HCT116 (cell line): ENCODE data around the gene PKN3.

Experiments used
- ATF3 ChIP-seq: IDR thresholded peaks from 2 replicates; pipeline ENCODE4 v1.6.1; 2012
- CBX3 ChIP-seq: IDR thresholded peaks from 2 replicates; pipeline ENCODE4 v1.6.1; 2012; ENCODE audit warnings: low read depth
- EZH2 ChIP-seq: fragments of 200-600 bp; sonication (generic); IDR thresholded peaks from 2 replicates; pipeline ENCODE4 v1.6.1; 2017; ENCODE audit warnings: antibody characterized with exemption, mixed run types
- EZH2phosphoT487 ChIP-seq: fragments of 200-600 bp; IDR thresholded peaks from 2 replicates; pipeline ENCODE4 v1.6.1; 2018; ENCODE audit warnings: antibody characterized with exemption, borderline replicate concordance
- FOSL1 ChIP-seq: IDR thresholded peaks from 2 replicates; pipeline ENCODE4 v1.6.1; 2012; ENCODE audit warnings: low read depth
- POLR2A ChIP-seq: IDR thresholded peaks from 2 replicates; pipeline ENCODE4 v1.7.0; 2011; ENCODE audit warnings: borderline replicate concordance; ENCODE audit not compliant: insufficient read depth, insufficient read length; ENCODE audit errors: extremely low read depth
- RAD21 ChIP-seq: IDR thresholded peaks from 2 replicates; pipeline ENCODE4 v1.6.1; 2012; ENCODE audit warnings: low read depth, mild to moderate bottlenecking
- SRF ChIP-seq: IDR thresholded peaks from 2 replicates; pipeline ENCODE4 v1.6.1; 2012; ENCODE audit warnings: low read depth
- YY1 ChIP-seq: IDR thresholded peaks from 2 replicates; pipeline ENCODE4 v1.6.1; 2011; ENCODE audit warnings: low read length, low read depth, moderate library complexity, mild to moderate bottlenecking; ENCODE audit not compliant: insufficient replicate concordance; ENCODE audit errors: extremely low read depth
- ZFX ChIP-seq: fragments of 450-650 bp; IDR thresholded peaks from 2 replicates; pipeline ENCODE4 v1.6.1; 2017
- ZNF274 ChIP-seq: fragments of 200-500 bp; sonication (Bioruptor generic); IDR thresholded peaks from 2 replicates; pipeline ENCODE4 v1.6.1; 2014; ENCODE audit warnings: mild to moderate bottlenecking, low read depth, low read length, inconsistent platforms
- TF ChIP-seq, protein P1 (sequence below), 3 experiments: fragments of 200-600 bp in 1 of 3; sonication (generic) in 1 of 3; IDR thresholded peaks in 2 of 3; conservative IDR thresholded peaks in 1 of 3; 2 replicates each; pipeline ENCODE4 v1.5.1; 2012 to 2017; ENCODE audit warnings: low read depth in 2 of 3, low read length in 2 of 3, antibody characterized with exemption in 1 of 3, borderline replicate concordance in 1 of 3, control low read depth in 1 of 3, mild to moderate bottlenecking in 1 of 3, mixed read lengths in 1 of 3, mixed run types in 1 of 3, moderate library complexity in 1 of 3; ENCODE audit not compliant: insufficient read depth in 1 of 3

- TF ChIP-seq, protein P1, sequence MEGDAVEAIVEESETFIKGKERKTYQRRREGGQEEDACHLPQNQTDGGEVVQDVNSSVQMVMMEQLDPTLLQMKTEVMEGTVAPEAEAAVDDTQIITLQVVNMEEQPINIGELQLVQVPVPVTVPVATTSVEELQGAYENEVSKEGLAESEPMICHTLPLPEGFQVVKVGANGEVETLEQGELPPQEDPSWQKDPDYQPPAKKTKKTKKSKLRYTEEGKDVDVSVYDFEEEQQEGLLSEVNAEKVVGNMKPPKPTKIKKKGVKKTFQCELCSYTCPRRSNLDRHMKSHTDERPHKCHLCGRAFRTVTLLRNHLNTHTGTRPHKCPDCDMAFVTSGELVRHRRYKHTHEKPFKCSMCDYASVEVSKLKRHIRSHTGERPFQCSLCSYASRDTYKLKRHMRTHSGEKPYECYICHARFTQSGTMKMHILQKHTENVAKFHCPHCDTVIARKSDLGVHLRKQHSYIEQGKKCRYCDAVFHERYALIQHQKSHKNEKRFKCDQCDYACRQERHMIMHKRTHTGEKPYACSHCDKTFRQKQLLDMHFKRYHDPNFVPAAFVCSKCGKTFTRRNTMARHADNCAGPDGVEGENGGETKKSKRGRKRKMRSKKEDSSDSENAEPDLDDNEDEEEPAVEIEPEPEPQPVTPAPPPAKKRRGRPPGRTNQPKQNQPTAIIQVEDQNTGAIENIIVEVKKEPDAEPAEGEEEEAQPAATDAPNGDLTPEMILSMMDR (IDR thresholded peaks at IDR 0.05 in 2 of 3, conservative IDR thresholded peaks at IDR 0.05 in 1 of 3; ENCODE audit: borderline replicate concordance in 1 of 3, insufficient read depth in 1 of 3, low read depth in 2 of 3, low read length in 2 of 3) = no peak
- no peak for TF ChIP-seq POLR2A
- no peak for TF ChIP-seq EZH2
- TF ChIP-seq CBX3 = no peak
- no peak for TF ChIP-seq EZH2phosphoT487
- no peak for TF ChIP-seq ZNF274
- TF ChIP-seq ATF3 = no peak
- no peak for TF ChIP-seq SRF
- TF ChIP-seq FOSL1 = no peak
- TF ChIP-seq RAD21 = no peak
- no peak for TF ChIP-seq ZFX
- no peak for TF ChIP-seq YY1
These were observed 26.0 kb downstream of the PKN3 start for GRCh38 chr9:128728298-128728697.
